SK-N-SH (cell line): ENCODE data around the gene LEF1. TPM values are rescaled to one million over a fixed set of nuclear protein-coding genes. Genes with fewer than 3 reads are reported as not detected.
"Not testable (repeated sequence)": the region's sequence is repeated elsewhere in the genome, so short reads cannot be mapped to it uniquely, and the experiment has no call there.

ENCODE experiments used
- CTCF ChIA-PET: fragments of 300-600, 350-600 bp; formaldehyde crosslinking; extraction: SDS; loops from one replicate; lab custom pipeline; 2021; lab: Yijun Ruan, JAX
- POLR2A ChIA-PET: fragments of 350-600 bp; sonication (Branson Sonifier 250); formaldehyde crosslinking; extraction: SDS; loops from one replicate; lab custom pipeline; 2020; ENCODE audit warnings: antibody characterized with exemption, inconsistent platforms; lab: Yijun Ruan, JAX
- DNase-seq: peaks from one replicate; pipeline ENCODE4 v3.0.0; 2012
- H2AFZ ChIP-seq: fragments of 200-600 bp; sonication (generic); 2 replicates; pipeline ENCODE4 v1.8.1; 2016; ENCODE audit warnings: antibody characterized with exemption, mild to moderate bottlenecking, low read depth
- H3F3A ChIP-seq: fragments of 200-600 bp; sonication (generic); replicated peaks from 2 replicates; pipeline ENCODE3; 2016; ENCODE audit warnings: antibody characterized with exemption, mild to moderate bottlenecking; ENCODE audit not compliant: insufficient read depth
- H3K27ac ChIP-seq, 2 experiments: fragments of 200-500 bp in 1 of 2; fragments of 200-600 bp in 1 of 2; sonication (Bioruptor generic) in 1 of 2; sonication (generic), shearing (Covaris generic) in 1 of 2; 2 replicates each; pipeline versions ENCODE4 v1.5.1 to v1.6.1; 2014 to 2016; ENCODE audit warnings: low read depth in 2 of 2, inconsistent platforms in 1 of 2, low read length in 1 of 2, mild to moderate bottlenecking in 1 of 2, mixed read lengths in 1 of 2
- H3K27me3 ChIP-seq: fragments of 200-600 bp; sonication (generic), shearing (Covaris generic); 2 replicates; pipeline ENCODE4 v1.6.1; 2016; ENCODE audit warnings: mixed run types; ENCODE audit not compliant: insufficient read depth
- H3K36me3 ChIP-seq, 2 experiments: fragments of 200-500 bp in 1 of 2; fragments of 200-600 bp in 1 of 2; sonication (Bioruptor generic) in 1 of 2; sonication (generic) in 1 of 2; replicated peaks in 1 of 2; 2 replicates each; pipeline versions ENCODE3 to v1.5.1; 2014 to 2016; ENCODE audit warnings: low read length in 1 of 2, mild to moderate bottlenecking in 1 of 2; ENCODE audit not compliant: insufficient read depth in 2 of 2, control insufficient read depth in 1 of 2
- H3K4me1 ChIP-seq, 2 experiments: fragments of 200-500 bp in 1 of 2; fragments of 200-600 bp in 1 of 2; sonication (Bioruptor generic) in 1 of 2; sonication (generic), shearing (Covaris generic) in 1 of 2; 2 replicates each; pipeline versions ENCODE4 v1.5.1 to v1.6.1; 2014 to 2016; ENCODE audit warnings: low read depth in 1 of 2, low read length in 1 of 2, mixed run types in 1 of 2; ENCODE audit not compliant: insufficient read depth in 2 of 2, control insufficient read depth in 1 of 2
- H3K4me2 ChIP-seq: fragments of 200-600 bp; sonication (generic), shearing (Covaris generic); 2 replicates; pipeline ENCODE4 v1.6.1; 2017; ENCODE audit warnings: mixed run types
- H3K4me3 ChIP-seq, 2 experiments: fragments of 200-500 bp in 1 of 2; fragments of 200-600 bp in 1 of 2; sonication (Bioruptor generic) in 1 of 2; sonication (generic), shearing (Covaris generic) in 1 of 2; 2 replicates each; pipeline versions ENCODE4 v1.5.1 to v1.8.1; 2014 to 2016; ENCODE audit warnings: low read depth in 2 of 2, inconsistent platforms in 1 of 2, low read length in 1 of 2, mild to moderate bottlenecking in 1 of 2, mixed read lengths in 1 of 2, moderate library complexity in 1 of 2
- H3K79me2 ChIP-seq: fragments of 200-600 bp; sonication (generic); 2 replicates; pipeline ENCODE4 v1.8.1; 2017; ENCODE audit warnings: mild to moderate bottlenecking; ENCODE audit not compliant: insufficient read depth
- H3K9ac ChIP-seq: fragments of 200-600 bp; sonication (generic); 2 replicates; pipeline ENCODE4 v1.6.1; 2017; ENCODE audit warnings: mixed run types
- H3K9me2 ChIP-seq: fragments of 200-600 bp; sonication (generic); 2 replicates; pipeline ENCODE4 v1.6.1; 2017; ENCODE audit warnings: mixed run types
- H3K9me3 ChIP-seq: fragments of 200-600 bp; sonication (generic); 2 replicates; pipeline ENCODE4 v1.6.1; 2017; ENCODE audit warnings: mixed run types, mild to moderate bottlenecking, moderate library complexity
- H4K20me1 ChIP-seq: fragments of 200-600 bp; sonication (generic); 2 replicates; pipeline ENCODE4 v1.6.1; 2017; ENCODE audit warnings: mild to moderate bottlenecking, mixed run types; ENCODE audit not compliant: insufficient read depth
- ELF1 ChIP-seq: IDR thresholded peaks from 2 replicates; pipeline ENCODE4 v1.4.0; 2012
- FOSL2 ChIP-seq: IDR thresholded peaks from 2 replicates; pipeline ENCODE4 v1.4.0; 2012; ENCODE audit warnings: low read depth, mild to moderate bottlenecking, moderate library complexity, borderline replicate concordance
- GABPA ChIP-seq: IDR thresholded peaks from 2 replicates; pipeline ENCODE4 v1.4.0; 2012; ENCODE audit warnings: low read depth, mild to moderate bottlenecking
- JUND ChIP-seq: IDR thresholded peaks from 2 replicates; pipeline ENCODE4 v1.4.0; 2012
- MEF2A ChIP-seq: IDR thresholded peaks from 2 replicates; pipeline ENCODE4 v1.4.0; 2012; ENCODE audit warnings: low read depth, borderline replicate concordance
- MXI1 ChIP-seq: IDR thresholded peaks from 2 replicates; pipeline ENCODE4 v1.6.1; 2012; ENCODE audit warnings: mild to moderate bottlenecking, low read depth, low read length, improper control_type of control experiment
- NRF1 ChIP-seq: IDR thresholded peaks from 2 replicates; pipeline ENCODE4 v1.6.1; 2012; ENCODE audit warnings: low read depth, mild to moderate bottlenecking, low read length
- POLR2AphosphoS5 ChIP-seq: IDR thresholded peaks from 2 replicates; pipeline ENCODE4 v1.6.1; 2012; ENCODE audit warnings: low read depth, low read length
- RAD21 ChIP-seq: IDR thresholded peaks from 2 replicates; pipeline ENCODE4 v1.6.1; 2012; ENCODE audit warnings: mild to moderate bottlenecking, low read length
- SMC3 ChIP-seq: IDR thresholded peaks from 2 replicates; pipeline ENCODE4 v1.6.1; 2012; ENCODE audit warnings: low read depth, low read length, improper control_type of control experiment
- TCF12 ChIP-seq: IDR thresholded peaks from 2 replicates; pipeline ENCODE4 v1.4.0; 2012
- TEAD4 ChIP-seq: IDR thresholded peaks from 2 replicates; pipeline ENCODE4 v1.4.0; 2012; ENCODE audit warnings: mild to moderate bottlenecking, borderline replicate concordance; ENCODE audit not compliant: insufficient read depth
- ZBTB33 ChIP-seq: IDR thresholded peaks from 2 replicates; pipeline ENCODE4 v1.4.0; 2012; ENCODE audit warnings: low read depth, borderline replicate concordance
- WGBS: methylation state at CpG from one replicate; pipeline ENCODE4 v1.1.6; 2017; ENCODE audit warnings: low lambda C conversion rate; 5-methylcytosine and 5-hydroxymethylcytosine counted together
- polyA plus RNA-seq, 3 experiments: library from polyadenylated mRNA; depleted of rRNA; stranded (reverse); fragments of >200 nt; gene quantifications; 2 replicates each; pipeline ENCODE4 v1.2.3, GENCODE V29; 2012
- TF ChIP-seq, protein P1 (sequence below): IDR thresholded peaks from 2 replicates; pipeline ENCODE4 v1.4.0; 2012; ENCODE audit warnings: low read depth, borderline replicate concordance

Gene LEF1
- polyA plus RNA-seq, 1 of the 3 experiments (the other 2 are of a cell fraction) = 0.36 TPM

- no peak overlapping the region for H3K4me3 ChIP-seq
- H3K36me3 ChIP-seq = peaks cover 0 to 7% of the 10 kb centered on the region in 2 experiments
- H3F3A ChIP-seq = peaks cover 10% of the 10 kb centered on the region
- DNase-seq = no peak
- no peak overlapping the region for H3K4me2 ChIP-seq
- POLR2A ChIA-PET = no interaction called here
- H3K27ac ChIP-seq = no peak overlapping the region
- no peaks in the 10 kb centered on the region for H3K79me2 ChIP-seq
- no peaks in the 10 kb centered on the region for H3K27me3 ChIP-seq
- peaks cover 0 to 12% of the 10 kb centered on the region in 2 experiments; a peak in 1 of 4 replicates for H3K4me1 ChIP-seq
- no peaks in the 10 kb centered on the region for H3K9me3 ChIP-seq
- H3K9me2 ChIP-seq = no peaks in the 10 kb centered on the region
- H2AFZ ChIP-seq = no peak overlapping the region
- no peak overlapping the region for H3K9ac ChIP-seq
- TF ChIP-seq GABPA (no peak), NRF1 (no peak), ZBTB33 (no peak), POLR2AphosphoS5 (no peak), MEF2A (no peak), RAD21 (no peak), ELF1 (no peak)
- TF ChIP-seq, protein P1, sequence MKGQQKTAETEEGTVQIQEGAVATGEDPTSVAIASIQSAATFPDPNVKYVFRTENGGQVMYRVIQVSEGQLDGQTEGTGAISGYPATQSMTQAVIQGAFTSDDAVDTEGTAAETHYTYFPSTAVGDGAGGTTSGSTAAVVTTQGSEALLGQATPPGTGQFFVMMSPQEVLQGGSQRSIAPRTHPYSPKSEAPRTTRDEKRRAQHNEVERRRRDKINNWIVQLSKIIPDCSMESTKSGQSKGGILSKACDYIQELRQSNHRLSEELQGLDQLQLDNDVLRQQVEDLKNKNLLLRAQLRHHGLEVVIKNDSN = no peak
- CTCF ChIA-PET = interaction anchor here (2.0 kb wide), 1 partner anchor 559 kb away, joined by 7 read pairs; no protein-coding TSS in a partner anchor
- H4K20me1 ChIP-seq = no peaks in the 10 kb centered on the region
Measured at GRCh38 chr4:108013327-108013726, 155.4 kb downstream of the LEF1 start.

DNA sequence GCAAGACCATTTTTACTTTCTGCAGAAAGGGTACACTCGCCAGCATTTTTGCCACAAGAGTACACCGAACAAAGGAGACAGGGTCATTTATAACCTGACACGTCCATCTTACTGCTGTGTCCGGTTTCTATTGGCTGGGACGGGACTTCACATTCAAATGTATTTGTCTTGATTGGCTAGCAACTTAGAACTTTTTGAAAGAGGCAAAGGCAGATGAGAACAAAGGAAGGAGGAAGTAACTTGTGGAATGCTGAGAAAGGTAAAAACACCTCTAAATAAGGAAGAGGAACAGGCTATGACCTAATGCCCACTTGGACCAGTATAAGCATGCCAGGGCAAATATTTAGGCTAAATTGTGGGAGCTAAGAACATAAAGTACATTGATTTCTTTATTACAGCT lies 156.3 kb downstream of the LEF1 start:
- H3K4me2 ChIP-seq, H3K9me3 ChIP-seq, H4K20me1 ChIP-seq, H3K79me2 ChIP-seq, H3K27ac ChIP-seq, DNase-seq, H3K9me2 ChIP-seq, H3K9ac ChIP-seq, POLR2A ChIA-PET, H3K27me3 ChIP-seq, H3K36me3 ChIP-seq, H2AFZ ChIP-seq, H3K4me3 ChIP-seq: not testable (repeated sequence)
- CTCF ChIA-PET = interaction anchor here (2.0 kb wide), 1 partner anchor 560 kb away, joined by 7 read pairs; no protein-coding TSS in a partner anchor
- WGBS = 94% methylated on average over 5 of the region's 5 CpGs
- peaks cover 10% of the 10 kb centered on the region for H3F3A ChIP-seq
- H3K4me1 ChIP-seq = peaks cover 0 to 12% of the 10 kb centered on the region in 2 experiments; a peak in 1 of 4 replicates

- H3F3A ChIP-seq = peaks cover 10% of the 10 kb centered on the region
- peaks cover 0 to 12% of the 10 kb centered on the region in 2 experiments; a peak in 1 of 4 replicates for H3K4me1 ChIP-seq
- peak; percentile 74; the same call in 1 of the 2 replicates for TF ChIP-seq FOSL2
- TF ChIP-seq ZBTB33 = no peak
- TF ChIP-seq SMC3 = no peak
- no peak for TF ChIP-seq TEAD4
- peak; percentile 64 for TF ChIP-seq JUND
- TF ChIP-seq NRF1 = no peak
- TF ChIP-seq MXI1 = no peak
- peak; percentile 30; the same call in 1 of the 2 replicates for TF ChIP-seq TCF12
- peak overlapping the region in 1 of 2 experiments; percentile 57; a peak in 2 of 4 replicates for H3K27ac ChIP-seq
- H3K4me2 ChIP-seq = 0 out of 2 replicates have a peak overlapping the region, but pooled peaks have one; percentile 14
- H3K79me2 ChIP-seq = no peaks in the 10 kb centered on the region
- no peaks in the 10 kb centered on the region for H3K36me3 ChIP-seq
- H3K4me3 ChIP-seq = no peak overlapping the region
- no peaks in the 10 kb centered on the region for H4K20me1 ChIP-seq
- WGBS = 62% methylated on average over 2 of the region's 2 CpGs
- H3K27me3 ChIP-seq = no peaks in the 10 kb centered on the region
- H2AFZ ChIP-seq = no peak overlapping the region; the same call in 1 of the 2 replicates
- POLR2A ChIA-PET = no interaction called here
- no peaks in the 10 kb centered on the region for H3K9me3 ChIP-seq
- CTCF ChIA-PET = no interaction called here
- H3K9me2 ChIP-seq = no peaks in the 10 kb centered on the region
- DNase-seq = no peak
- no peak overlapping the region for H3K9ac ChIP-seq
Measured at GRCh38 chr4:108010167-108010566, 158.6 kb downstream of the LEF1 start.
